OCI-LY3 (cell line): ENCODE data around the gene VPS13C.

Experiments used
- EZH2phosphoT487 ChIP-seq: fragments of 200-600 bp; shearing (Covaris generic); IDR thresholded peaks from 2 replicates; pipeline ENCODE4 v1.6.1; 2018; ENCODE audit warnings: antibody characterized with exemption, mixed run types, low read depth
- TF ChIP-seq, protein P1 (sequence below): fragments of 200-600, 300-600 bp; sonication (generic); IDR thresholded peaks from 2 replicates; pipeline ENCODE4 v1.5.1; 2014; ENCODE audit warnings: antibody characterized with exemption, low read length, low read depth

DNA sequence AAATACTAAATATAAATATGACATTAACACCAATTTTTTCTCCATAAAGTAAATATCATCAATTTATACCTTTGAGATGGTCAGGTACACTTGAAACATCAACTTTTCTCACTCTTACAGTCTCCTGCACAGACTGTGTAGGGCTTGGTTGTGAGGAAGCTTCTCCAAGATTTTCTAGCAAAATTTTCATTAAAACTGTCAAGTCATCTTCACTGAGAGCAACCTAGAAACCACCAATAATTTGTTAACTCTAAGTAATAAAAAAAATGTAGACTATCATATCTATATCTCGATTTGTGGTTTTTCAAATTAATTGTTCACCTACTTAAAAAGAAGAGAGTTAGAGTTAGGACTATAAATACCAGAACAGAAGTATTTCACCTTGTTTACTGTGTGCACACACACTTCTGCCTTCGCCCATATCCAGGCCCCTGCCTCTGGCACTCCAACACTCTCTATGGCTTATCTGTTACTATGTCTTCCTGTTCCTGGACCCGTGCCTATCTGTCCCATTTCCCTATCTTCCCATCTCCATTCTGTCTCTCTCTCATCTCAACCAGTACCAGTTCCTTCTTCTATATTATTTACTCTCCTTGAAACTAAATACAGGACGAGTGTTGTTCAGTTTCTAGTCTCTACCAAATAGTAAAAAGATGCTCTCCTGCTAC, 123.6 kb downstream of the VPS13C start:
- TF ChIP-seq, protein P1, sequence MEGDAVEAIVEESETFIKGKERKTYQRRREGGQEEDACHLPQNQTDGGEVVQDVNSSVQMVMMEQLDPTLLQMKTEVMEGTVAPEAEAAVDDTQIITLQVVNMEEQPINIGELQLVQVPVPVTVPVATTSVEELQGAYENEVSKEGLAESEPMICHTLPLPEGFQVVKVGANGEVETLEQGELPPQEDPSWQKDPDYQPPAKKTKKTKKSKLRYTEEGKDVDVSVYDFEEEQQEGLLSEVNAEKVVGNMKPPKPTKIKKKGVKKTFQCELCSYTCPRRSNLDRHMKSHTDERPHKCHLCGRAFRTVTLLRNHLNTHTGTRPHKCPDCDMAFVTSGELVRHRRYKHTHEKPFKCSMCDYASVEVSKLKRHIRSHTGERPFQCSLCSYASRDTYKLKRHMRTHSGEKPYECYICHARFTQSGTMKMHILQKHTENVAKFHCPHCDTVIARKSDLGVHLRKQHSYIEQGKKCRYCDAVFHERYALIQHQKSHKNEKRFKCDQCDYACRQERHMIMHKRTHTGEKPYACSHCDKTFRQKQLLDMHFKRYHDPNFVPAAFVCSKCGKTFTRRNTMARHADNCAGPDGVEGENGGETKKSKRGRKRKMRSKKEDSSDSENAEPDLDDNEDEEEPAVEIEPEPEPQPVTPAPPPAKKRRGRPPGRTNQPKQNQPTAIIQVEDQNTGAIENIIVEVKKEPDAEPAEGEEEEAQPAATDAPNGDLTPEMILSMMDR = no peak
- TF ChIP-seq EZH2phosphoT487 = no peak
